GM23338 (cell line): ENCODE results near the gene TLE1. TPM values are rescaled to one million over a fixed set of nuclear protein-coding genes. Genes with fewer than 3 reads are reported as not detected.

Source experiments
- ATAC-seq: fragments of 200-7000 bp; cut with Tn5 transposase; 3 replicates; pipeline ENCODE4 v1.9.1; 2020
- DNase-seq: peaks from one replicate; pipeline ENCODE4 v3.0.0-alpha.2; 2015; ENCODE audit warnings: low spot score
- H2AFZ ChIP-seq: fragments of 200-600 bp; sonication (generic); 2 replicates; pipeline ENCODE4 v1.8.0; 2016; ENCODE audit warnings: antibody characterized with exemption, mild to moderate bottlenecking, moderate library complexity
- H3F3A ChIP-seq: fragments of 200-600 bp; sonication (generic); replicated peaks from 2 replicates; pipeline ENCODE4 v1.8.0; 2017; ENCODE audit warnings: antibody characterized with exemption, mixed run types, low read depth
- H3K27ac ChIP-seq: fragments of 200-600 bp; sonication (generic); 2 replicates; pipeline ENCODE4 v1.6.1; 2016; ENCODE audit warnings: low read depth
- H3K27me3 ChIP-seq: fragments of 200-600 bp; sonication (generic); 2 replicates; pipeline ENCODE4 v1.8.0; 2016; ENCODE audit warnings: mild to moderate bottlenecking, mixed run types, moderate library complexity; ENCODE audit not compliant: insufficient read depth
- H3K36me3 ChIP-seq: fragments of 200-600 bp; sonication (generic); 2 replicates; pipeline ENCODE4 v1.8.0; 2016; ENCODE audit warnings: mild to moderate bottlenecking; ENCODE audit not compliant: insufficient read depth
- H3K4me1 ChIP-seq: fragments of 200-600 bp; sonication (generic); 2 replicates; pipeline ENCODE4 v1.8.0; 2016; ENCODE audit warnings: mild to moderate bottlenecking, moderate library complexity; ENCODE audit not compliant: insufficient read depth
- H3K4me2 ChIP-seq: fragments of 200-600 bp; sonication (generic); 2 replicates; pipeline ENCODE4 v1.7.1; 2017; ENCODE audit warnings: mixed run types
- H3K4me3 ChIP-seq: fragments of 200-600 bp; sonication (generic); 2 replicates; pipeline ENCODE4 v1.6.1; 2016; ENCODE audit warnings: mixed run types
- H3K79me2 ChIP-seq: fragments of 200-600 bp; sonication (generic); replicated peaks from 2 replicates; pipeline ENCODE4 v1.8.0; 2017; ENCODE audit warnings: mild to moderate bottlenecking; ENCODE audit not compliant: insufficient read depth
- H3K9me2 ChIP-seq: fragments of 200-600 bp; sonication (generic); 2 replicates; pipeline ENCODE4 v1.8.0; 2017; ENCODE audit not compliant: insufficient read depth
- H4K20me1 ChIP-seq: fragments of 200-600 bp; sonication (generic); replicated peaks from 2 replicates; pipeline ENCODE4 v1.8.0; 2017; ENCODE audit warnings: mild to moderate bottlenecking; ENCODE audit not compliant: insufficient read depth
- H3K27ac Mint-ChIP-seq: 2 replicates; pipeline ENCODE4 v1.8.0; 2020; ENCODE audit warnings: inconsistent platforms, mild to moderate bottlenecking, moderate library complexity, mixed read lengths
- H3K27me3 Mint-ChIP-seq: 3 replicates; pipeline ENCODE4 v1.8.0; 2022; ENCODE audit warnings: low read depth, mild to moderate bottlenecking, moderate library complexity, mixed read lengths, inconsistent platforms; ENCODE audit not compliant: insufficient read depth, poor library complexity
- H3K36me3 Mint-ChIP-seq: 3 replicates; pipeline ENCODE4 v1.8.0; 2021; ENCODE audit warnings: low read depth, mild to moderate bottlenecking, inconsistent platforms, moderate library complexity, mixed read lengths
- H3K4me1 Mint-ChIP-seq: 3 replicates; pipeline ENCODE4 v1.8.0; 2020; ENCODE audit warnings: mild to moderate bottlenecking, inconsistent platforms, mixed read lengths
- H3K4me3 Mint-ChIP-seq: 3 replicates; pipeline ENCODE4 v1.8.0; 2021; ENCODE audit warnings: moderate library complexity, mild to moderate bottlenecking, inconsistent platforms, mixed read lengths
- H3K9me3 Mint-ChIP-seq: 3 replicates; pipeline ENCODE4 v1.8.0; 2020; ENCODE audit warnings: moderate library complexity, mild to moderate bottlenecking, inconsistent platforms, mixed read lengths
- CREB1 ChIP-seq: fragments of 250-450 bp; sonication (Bioruptor Pico); IDR thresholded peaks from 2 replicates; pipeline ENCODE4 v1.5.0; 2020; ENCODE audit warnings: low read depth, mild to moderate bottlenecking, moderate library complexity
- CTCF ChIP-seq, 2 experiments: fragments of 200-600 bp in 1 of 2; sonication (generic) in 1 of 2; conservative IDR thresholded peaks; 2 replicates each; pipeline versions ENCODE4 v1.5.1 to v1.6.1; 2016 to 2017; ENCODE audit warnings: antibody characterized with exemption in 2 of 2, low read depth in 2 of 2, mild to moderate bottlenecking in 2 of 2, moderate library complexity in 1 of 2
- ETS1 ChIP-seq: IDR thresholded peaks from 2 replicates; pipeline ENCODE4 v1.6.1; 2016; ENCODE audit warnings: antibody characterized with exemption
- EZH2 ChIP-seq: fragments of 200-600 bp; sonication (generic); IDR thresholded peaks from one replicate; pipeline ENCODE4 v1.8.0; 2017; ENCODE audit warnings: antibody characterized with exemption, mild to moderate bottlenecking, low read depth; ENCODE audit not compliant: unreplicated experiment
- EZH2phosphoT487 ChIP-seq: fragments of 200-600 bp; sonication (generic); IDR thresholded peaks from one replicate; pipeline ENCODE4 v1.8.1; 2018; ENCODE audit warnings: antibody characterized with exemption; ENCODE audit not compliant: unreplicated experiment
- JUNB ChIP-seq: IDR thresholded peaks from one replicate; pipeline ENCODE4 v1.6.1; 2016; ENCODE audit warnings: antibody characterized with exemption; ENCODE audit not compliant: unreplicated experiment
- NANOG ChIP-seq: IDR thresholded peaks from 2 replicates; pipeline ENCODE4 v1.6.1; 2016; ENCODE audit warnings: antibody characterized with exemption, borderline replicate concordance
- POLR2AphosphoS5 ChIP-seq: IDR thresholded peaks from 2 replicates; pipeline ENCODE4 v1.6.1; 2016; ENCODE audit warnings: antibody characterized with exemption, low read depth
- REST ChIP-seq: IDR thresholded peaks from one replicate; pipeline ENCODE4 v1.6.1; 2018; ENCODE audit warnings: antibody characterized with exemption; ENCODE audit not compliant: unreplicated experiment
- STAT1 ChIP-seq: IDR thresholded peaks from one replicate; pipeline ENCODE4 v1.6.1; 2016; ENCODE audit warnings: antibody characterized with exemption; ENCODE audit not compliant: unreplicated experiment
- ZNF114 ChIP-seq: fragments of 250-450 bp; sonication (Bioruptor Pico); IDR thresholded peaks from 2 replicates; pipeline ENCODE4 v1.5.0; 2020; ENCODE audit warnings: mild to moderate bottlenecking, moderate library complexity
- ZNF331 ChIP-seq: fragments of 250-450 bp; sonication (Bioruptor Pico); IDR thresholded peaks from 2 replicates; pipeline ENCODE4 v1.5.0; 2020; ENCODE audit warnings: low read depth, mild to moderate bottlenecking, moderate library complexity
- polyA plus RNA-seq: library from polyadenylated mRNA; unstranded; fragments of >200 nt; fragmentation: Nextera tagmentation; extraction: Ambion mirVana; gene quantifications from 2 replicates; pipeline ENCODE4 v1.2.1, GENCODE V29; 2016
- total RNA-seq: library from RNA; depleted of rRNA; stranded (reverse); fragments of >200 nt; shearing (Covaris generic); gene quantifications from 2 replicates; pipeline ENCODE4 v1.2.3, GENCODE V29; 2014
- TF ChIP-seq, protein P1 (sequence below): fragments of 250-450 bp; sonication (Bioruptor Pico); IDR thresholded peaks from 2 replicates; pipeline ENCODE4 v1.5.0; 2020; ENCODE audit warnings: mild to moderate bottlenecking, moderate library complexity

Gene TLE1
- total and polyA plus RNA-seq, 2 experiments from 2014 or later = 58.1 to 132 TPM

GRCh38 chr9:81680006-81680405 lies 9.3 kb downstream of the TLE1 start:
- H3F3A ChIP-seq = 0 out of 2 replicates have a peak, but pooled peaks cover 4% of the 10 kb centered on the region
- H3K4me2 ChIP-seq = no peak overlapping the region
- no peak overlapping the region for H3K4me3 ChIP-seq
- H3K4me3 Mint-ChIP-seq = no peak overlapping the region
- TF ChIP-seq POLR2AphosphoS5 (no peak), JUNB (no peak), STAT1 (no peak), ZNF114 (CRISPR knock-in tag) (no peak), NANOG (no peak), ZNF331 (CRISPR knock-in tag) (no peak), EZH2 (no peak), EZH2phosphoT487 (no peak), CTCF (conservative IDR thresholded peaks at IDR 0.05; ENCODE audit: low read depth in 2 of 2) (no peak), CREB1 (CRISPR knock-in tag) (no peak), REST (no peak), ETS1 (no peak)
- TF ChIP-seq, protein P1, sequence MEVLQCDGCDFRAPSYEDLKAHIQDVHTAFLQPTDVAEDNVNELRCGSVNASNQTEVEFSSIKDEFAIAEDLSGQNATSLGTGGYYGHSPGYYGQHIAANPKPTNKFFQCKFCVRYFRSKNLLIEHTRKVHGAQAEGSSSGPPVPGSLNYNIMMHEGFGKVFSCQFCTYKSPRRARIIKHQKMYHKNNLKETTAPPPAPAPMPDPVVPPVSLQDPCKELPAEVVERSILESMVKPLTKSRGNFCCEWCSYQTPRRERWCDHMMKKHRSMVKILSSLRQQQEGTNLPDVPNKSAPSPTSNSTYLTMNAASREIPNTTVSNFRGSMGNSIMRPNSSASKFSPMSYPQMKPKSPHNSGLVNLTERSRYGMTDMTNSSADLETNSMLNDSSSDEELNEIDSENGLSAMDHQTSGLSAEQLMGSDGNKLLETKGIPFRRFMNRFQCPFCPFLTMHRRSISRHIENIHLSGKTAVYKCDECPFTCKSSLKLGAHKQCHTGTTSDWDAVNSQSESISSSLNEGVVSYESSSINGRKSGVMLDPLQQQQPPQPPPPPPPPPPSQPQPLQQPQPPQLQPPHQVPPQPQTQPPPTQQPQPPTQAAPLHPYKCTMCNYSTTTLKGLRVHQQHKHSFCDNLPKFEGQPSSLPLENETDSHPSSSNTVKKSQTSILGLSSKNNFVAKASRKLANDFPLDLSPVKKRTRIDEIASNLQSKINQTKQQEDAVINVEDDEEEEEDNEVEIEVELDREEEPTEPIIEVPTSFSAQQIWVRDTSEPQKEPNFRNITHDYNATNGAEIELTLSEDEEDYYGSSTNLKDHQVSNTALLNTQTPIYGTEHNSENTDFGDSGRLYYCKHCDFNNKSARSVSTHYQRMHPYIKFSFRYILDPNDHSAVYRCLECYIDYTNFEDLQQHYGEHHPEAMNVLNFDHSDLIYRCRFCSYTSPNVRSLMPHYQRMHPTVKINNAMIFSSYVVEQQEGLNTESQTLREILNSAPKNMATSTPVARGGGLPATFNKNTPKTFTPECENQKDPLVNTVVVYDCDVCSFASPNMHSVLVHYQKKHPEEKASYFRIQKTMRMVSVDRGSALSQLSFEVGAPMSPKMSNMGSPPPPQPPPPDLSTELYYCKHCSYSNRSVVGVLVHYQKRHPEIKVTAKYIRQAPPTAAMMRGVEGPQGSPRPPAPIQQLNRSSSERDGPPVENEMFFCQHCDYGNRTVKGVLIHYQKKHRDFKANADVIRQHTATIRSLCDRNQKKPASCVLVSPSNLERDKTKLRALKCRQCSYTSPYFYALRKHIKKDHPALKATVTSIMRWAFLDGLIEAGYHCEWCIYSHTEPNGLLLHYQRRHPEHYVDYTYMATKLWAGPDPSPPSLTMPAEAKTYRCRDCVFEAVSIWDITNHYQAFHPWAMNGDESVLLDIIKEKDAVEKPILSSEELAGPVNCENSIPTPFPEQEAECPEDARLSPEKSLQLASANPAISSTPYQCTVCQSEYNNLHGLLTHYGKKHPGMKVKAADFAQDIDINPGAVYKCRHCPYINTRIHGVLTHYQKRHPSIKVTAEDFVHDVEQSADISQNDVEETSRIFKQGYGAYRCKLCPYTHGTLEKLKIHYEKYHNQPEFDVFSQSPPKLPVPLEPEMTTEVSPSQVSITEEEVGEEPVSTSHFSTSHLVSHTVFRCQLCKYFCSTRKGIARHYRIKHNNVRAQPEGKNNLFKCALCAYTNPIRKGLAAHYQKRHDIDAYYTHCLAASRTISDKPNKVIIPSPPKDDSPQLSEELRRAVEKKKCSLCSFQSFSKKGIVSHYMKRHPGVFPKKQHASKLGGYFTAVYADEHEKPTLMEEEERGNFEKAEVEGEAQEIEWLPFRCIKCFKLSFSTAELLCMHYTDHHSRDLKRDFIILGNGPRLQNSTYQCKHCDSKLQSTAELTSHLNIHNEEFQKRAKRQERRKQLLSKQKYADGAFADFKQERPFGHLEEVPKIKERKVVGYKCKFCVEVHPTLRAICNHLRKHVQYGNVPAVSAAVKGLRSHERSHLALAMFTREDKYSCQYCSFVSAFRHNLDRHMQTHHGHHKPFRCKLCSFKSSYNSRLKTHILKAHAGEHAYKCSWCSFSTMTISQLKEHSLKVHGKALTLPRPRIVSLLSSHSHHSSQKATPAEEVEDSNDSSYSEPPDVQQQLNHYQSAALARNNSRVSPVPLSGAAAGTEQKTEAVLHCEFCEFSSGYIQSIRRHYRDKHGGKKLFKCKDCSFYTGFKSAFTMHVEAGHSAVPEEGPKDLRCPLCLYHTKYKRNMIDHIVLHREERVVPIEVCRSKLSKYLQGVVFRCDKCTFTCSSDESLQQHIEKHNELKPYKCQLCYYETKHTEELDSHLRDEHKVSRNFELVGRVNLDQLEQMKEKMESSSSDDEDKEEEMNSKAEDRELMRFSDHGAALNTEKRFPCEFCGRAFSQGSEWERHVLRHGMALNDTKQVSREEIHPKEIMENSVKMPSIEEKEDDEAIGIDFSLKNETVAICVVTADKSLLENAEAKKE = no peak
- ATAC-seq (peak; percentile 27; the same call in 2 of the 3 replicates), DNase-seq (no peak)
- peaks cover 93% of the 10 kb centered on the region for H4K20me1 ChIP-seq
- H3K9me3 Mint-ChIP-seq = no peaks in the 10 kb centered on the region
- H3K4me1 Mint-ChIP-seq = peaks cover 41% of the 10 kb centered on the region
- peaks cover 59% of the 10 kb centered on the region for H3K4me1 ChIP-seq
- H3K27me3 ChIP-seq = no peaks in the 10 kb centered on the region
- no peak overlapping the region for H3K27ac ChIP-seq
- H2AFZ ChIP-seq = no peak overlapping the region
- H3K27ac Mint-ChIP-seq = peak overlapping the region; percentile 75
- peaks cover 16% of the 10 kb centered on the region for H3K27me3 Mint-ChIP-seq
- no peaks in the 10 kb centered on the region for H3K9me2 ChIP-seq
- H3K36me3 Mint-ChIP-seq = peaks cover 42% of the 10 kb centered on the region
- H3K79me2 ChIP-seq = peaks cover 100% of the 10 kb centered on the region
- peaks cover 41% of the 10 kb centered on the region for H3K36me3 ChIP-seq
